ENCODE data around the gene PTPRN2. TPM values are rescaled to one million over a fixed set of nuclear protein-coding genes. Genes with fewer than 3 reads are reported as not detected.
"Not testable (repeated sequence)": the region's sequence is repeated elsewhere in the genome, so short reads cannot be mapped to it uniquely, and the experiment has no call there.

The PTPRN2 gene
- total RNA-seq, 2 donors from 2014 or later, result 0.72 to 0.79 TPM

- no peak overlapping the region for H3K4me3 Mint-ChIP-seq
- H3K27ac Mint-ChIP-seq, result no peak overlapping the region
- no peak for DNase-seq
- H3K27me3 Mint-ChIP-seq (ENCODE audit: low read depth), result peaks cover 4% of the 10 kb centered on the region
- no peaks in the 10 kb centered on the region for H3K36me3 Mint-ChIP-seq (ENCODE audit: insufficient read depth in 2 of 2)
- no peaks in the 10 kb centered on the region for H3K9me3 Mint-ChIP-seq
- ATAC-seq (replicated peaks in 1 of 2), result no peak
- H3K4me1 Mint-ChIP-seq (ENCODE audit: low read depth), result no peaks in the 10 kb centered on the region
Measured at GRCh38 chr7:157707983-157708918, 879.4 kb downstream of the PTPRN2 start.

GRCh38 chr7:157704365-157704764, 883.3 kb downstream of the PTPRN2 start:
- ATAC-seq (replicated peaks in 1 of 2) (no peak), DNase-seq (no peak)
- Mint-ChIP-seq H3K36me3 (ENCODE audit: insufficient read depth in 2 of 2) (no peaks in the 10 kb centered on the region), H3K4me3 (no peak overlapping the region), H3K9me3 (no peaks in the 10 kb centered on the region), H3K27ac (no peak overlapping the region), H3K27me3 (ENCODE audit: low read depth) (peaks cover 18% of the 10 kb centered on the region), H3K4me1 (ENCODE audit: low read depth) (no peaks in the 10 kb centered on the region)

- ATAC-seq (replicated peaks in 1 of 2) (no peak), DNase-seq (no peak)
- no peak overlapping the region for H3K27ac Mint-ChIP-seq
- H3K4me1 Mint-ChIP-seq (ENCODE audit: low read depth), result no peaks in the 10 kb centered on the region
- no peak overlapping the region for H3K4me3 Mint-ChIP-seq
- no peaks in the 10 kb centered on the region for H3K9me3 Mint-ChIP-seq
- H3K36me3 Mint-ChIP-seq (ENCODE audit: insufficient read depth in 2 of 2), result no peaks in the 10 kb centered on the region
- H3K27me3 Mint-ChIP-seq (ENCODE audit: low read depth), result peaks cover 14% of the 10 kb centered on the region
Measured at GRCh38 chr7:157703534-157704195, 884.0 kb downstream of the PTPRN2 start.

DNA sequence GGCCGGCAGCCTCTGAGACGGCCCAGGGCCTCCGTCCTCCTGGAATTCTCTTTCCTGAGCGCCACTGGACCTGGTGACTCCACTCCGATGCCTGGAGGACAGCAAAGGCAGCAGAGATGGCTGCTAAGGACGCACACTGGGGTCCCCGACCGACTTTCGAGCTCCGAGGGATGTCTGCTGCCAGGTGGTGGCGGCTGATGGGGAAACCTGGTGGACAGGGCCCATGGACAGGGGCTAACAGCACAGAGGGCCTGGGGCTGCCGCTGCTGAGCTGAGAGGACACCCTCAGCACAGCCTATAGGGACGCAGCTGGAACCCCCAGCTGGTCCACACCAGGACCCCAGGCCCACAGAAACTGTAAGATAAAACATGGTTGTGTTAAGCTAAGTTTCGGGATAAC, 884.5 kb downstream of the PTPRN2 start:
- no peaks in the 10 kb centered on the region for H3K9me3 Mint-ChIP-seq
- H3K4me3 Mint-ChIP-seq, result no peak overlapping the region
- peaks cover 14% of the 10 kb centered on the region for H3K27me3 Mint-ChIP-seq (ENCODE audit: low read depth)
- H3K36me3 Mint-ChIP-seq (ENCODE audit: insufficient read depth in 2 of 2), result no peaks in the 10 kb centered on the region
- ATAC-seq (replicated peaks in 1 of 2), result no peak
- no peaks in the 10 kb centered on the region for H3K4me1 Mint-ChIP-seq (ENCODE audit: low read depth)
- no peak overlapping the region for H3K27ac Mint-ChIP-seq
- no peak for DNase-seq

GRCh38 chr7:157702311-157703023, 885.2 kb downstream of the PTPRN2 start:
- Mint-ChIP-seq H3K9me3 (no peaks in the 10 kb centered on the region), H3K4me1 (ENCODE audit: low read depth) (no peaks in the 10 kb centered on the region), H3K27ac (no peak overlapping the region), H3K4me3 (no peak overlapping the region), H3K36me3 (ENCODE audit: insufficient read depth in 2 of 2) (no peaks in the 10 kb centered on the region), H3K27me3 (ENCODE audit: low read depth) (peaks cover 14% of the 10 kb centered on the region)
- DNase-seq (no peak), ATAC-seq (replicated peaks in 1 of 2) (no peak)

- H3K9me3 Mint-ChIP-seq; H3K4me1 Mint-ChIP-seq (ENCODE audit: low read depth); H3K27ac Mint-ChIP-seq; ATAC-seq (replicated peaks in 1 of 2); H3K4me3 Mint-ChIP-seq; DNase-seq; H3K36me3 Mint-ChIP-seq (ENCODE audit: insufficient read depth in 2 of 2): not testable (repeated sequence)
- H3K27me3 Mint-ChIP-seq (ENCODE audit: low read depth), result peaks cover 14% of the 10 kb centered on the region
Measured at GRCh38 chr7:157701395-157702180, 886.0 kb downstream of the PTPRN2 start.

- Mint-ChIP-seq H3K4me1 (ENCODE audit: low read depth) (no peaks in the 10 kb centered on the region), H3K4me3 (no peak overlapping the region), H3K36me3 (ENCODE audit: insufficient read depth in 2 of 2) (no peaks in the 10 kb centered on the region), H3K27me3 (ENCODE audit: low read depth) (peaks cover 14% of the 10 kb centered on the region), H3K27ac (no peak overlapping the region), H3K9me3 (no peaks in the 10 kb centered on the region)
- no peak for ATAC-seq (replicated peaks in 1 of 2)
- no peak for DNase-seq
Measured at GRCh38 chr7:157700231-157701005, 887.2 kb downstream of the PTPRN2 start.

GRCh38 chr7:157699357-157700013, 888.1 kb downstream of the PTPRN2 start:
- H3K4me1 Mint-ChIP-seq (ENCODE audit: low read depth), result no peaks in the 10 kb centered on the region
- no peak overlapping the region for H3K27ac Mint-ChIP-seq
- H3K36me3 Mint-ChIP-seq (ENCODE audit: insufficient read depth in 2 of 2), result no peaks in the 10 kb centered on the region
- H3K27me3 Mint-ChIP-seq (ENCODE audit: low read depth), result peaks cover 20% of the 10 kb centered on the region
- DNase-seq (no peak), ATAC-seq (replicated peaks in 1 of 2) (no peak)
- H3K9me3 Mint-ChIP-seq, result no peaks in the 10 kb centered on the region
- H3K4me3 Mint-ChIP-seq, result no peak overlapping the region

DNA sequence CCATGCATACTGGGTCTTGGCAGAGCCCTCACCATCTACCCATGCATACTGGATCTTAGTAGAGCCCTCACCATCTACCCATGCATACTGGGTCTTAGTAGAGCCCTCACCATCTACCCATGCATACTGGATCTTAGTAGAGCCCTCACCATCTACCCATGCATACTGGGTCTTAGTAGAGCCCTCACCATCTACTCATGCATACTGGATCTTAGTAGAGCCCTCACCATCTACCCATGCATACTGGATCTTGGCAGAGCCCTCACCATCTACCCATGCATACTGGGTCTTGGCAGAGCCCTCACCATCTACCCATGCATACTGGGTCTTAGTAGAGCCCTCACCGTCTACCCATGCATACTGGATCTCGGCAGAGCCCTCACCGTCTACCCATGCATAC, 890.3 kb downstream of the PTPRN2 start:
- H3K9me3 Mint-ChIP-seq; H3K4me1 Mint-ChIP-seq (ENCODE audit: low read depth); H3K4me3 Mint-ChIP-seq; H3K36me3 Mint-ChIP-seq (ENCODE audit: insufficient read depth in 2 of 2); DNase-seq; H3K27ac Mint-ChIP-seq; ATAC-seq (replicated peaks in 1 of 2): not testable (repeated sequence)
- peaks cover 27% of the 10 kb centered on the region for H3K27me3 Mint-ChIP-seq (ENCODE audit: low read depth)

DNA sequence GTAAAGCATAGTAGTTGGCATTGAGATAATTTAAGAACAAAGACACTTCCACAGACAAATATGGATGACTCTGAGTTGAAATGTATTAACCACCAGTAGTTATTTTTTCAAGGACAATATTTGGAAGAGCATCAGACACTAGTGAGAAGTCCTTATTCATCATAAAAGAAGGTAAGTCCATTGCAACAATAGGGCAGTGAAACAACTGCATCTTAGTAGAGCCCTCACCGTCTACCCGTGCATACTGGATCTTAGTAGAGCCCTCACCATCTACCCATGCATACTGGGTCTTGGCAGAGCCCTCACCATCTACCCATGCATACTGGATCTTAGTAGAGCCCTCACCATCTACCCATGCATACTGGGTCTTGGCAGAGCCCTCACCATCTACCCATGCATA, 892.0 kb downstream of the PTPRN2 start:
- H3K36me3 Mint-ChIP-seq (ENCODE audit: insufficient read depth in 2 of 2); H3K4me1 Mint-ChIP-seq (ENCODE audit: low read depth); DNase-seq; ATAC-seq (replicated peaks in 1 of 2); H3K27ac Mint-ChIP-seq; H3K4me3 Mint-ChIP-seq; H3K9me3 Mint-ChIP-seq: not testable (repeated sequence)
- peaks cover 21% of the 10 kb centered on the region for H3K27me3 Mint-ChIP-seq (ENCODE audit: low read depth)

DNA sequence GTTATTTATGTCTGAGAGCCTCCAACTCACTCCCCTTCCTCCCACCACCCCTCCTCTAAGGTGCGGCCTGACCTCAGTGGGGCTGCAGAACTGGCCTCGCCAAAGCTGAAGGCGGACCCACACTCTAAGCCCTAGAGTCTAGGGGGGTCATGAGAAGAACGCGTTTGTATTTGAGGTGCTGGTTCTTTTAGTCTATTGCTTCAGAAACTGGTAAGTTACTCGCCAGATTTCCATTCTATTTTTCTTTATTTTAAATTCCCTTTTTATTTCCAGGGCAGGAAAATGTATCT, 893.3 kb downstream of the PTPRN2 start:
- DNase-seq, result no peak
- Mint-ChIP-seq H3K4me1 (ENCODE audit: low read depth) (peaks cover 3% of the 10 kb centered on the region), H3K36me3 (ENCODE audit: insufficient read depth in 2 of 2) (peaks cover 0 to 1% of the 10 kb centered on the region in 2 donors), H3K27ac (no peak overlapping the region), H3K27me3 (ENCODE audit: low read depth) (peaks cover 13% of the 10 kb centered on the region), H3K4me3 (no peak overlapping the region), H3K9me3 (no peaks in the 10 kb centered on the region)
- ATAC-seq (replicated peaks in 1 of 2), result no peak
